GM10248 (cell line): ENCODE results near the gene GMDS.

Source experiments
- CTCF ChIA-PET: fragments of 300-600 bp; sonication (Branson Sonifier 250); formaldehyde crosslinking; extraction: SDS; loops from one replicate; lab custom pipeline; 2021; ENCODE audit warnings: antibody characterized with exemption; lab: Yijun Ruan, JAX
- POLR2A ChIA-PET: fragments of 350-650 bp; sonication (Branson Sonifier 250); formaldehyde crosslinking; extraction: SDS; loops from one replicate; lab custom pipeline; 2020; ENCODE audit warnings: antibody characterized with exemption; lab: Yijun Ruan, JAX
- DNase-seq: peaks from one replicate; pipeline ENCODE4 v3.0.0; 2012; ENCODE audit errors: extremely low spot score
- CTCF ChIP-seq: IDR thresholded peaks from 2 replicates; pipeline ENCODE4 v1.5.1; 2012; ENCODE audit warnings: mild to moderate bottlenecking, low read depth; ENCODE audit errors: extremely low read depth, missing control alignments, control extremely low read depth

The GMDS gene

GRCh38 chr6:1885576-1886011 is 359.8 kb downstream of the GMDS start:
- ChIA-PET POLR2A (no interaction called here), CTCF (no interaction called here)
- no peak for TF ChIP-seq CTCF
- DNase-seq = no peak

- TF ChIP-seq CTCF = no peak
- DNase-seq = no peak
- POLR2A ChIA-PET = no interaction called here
- CTCF ChIA-PET = no interaction called here
Measured at GRCh38 chr6:1884313-1884712, 361.1 kb downstream of the GMDS start.

DNA sequence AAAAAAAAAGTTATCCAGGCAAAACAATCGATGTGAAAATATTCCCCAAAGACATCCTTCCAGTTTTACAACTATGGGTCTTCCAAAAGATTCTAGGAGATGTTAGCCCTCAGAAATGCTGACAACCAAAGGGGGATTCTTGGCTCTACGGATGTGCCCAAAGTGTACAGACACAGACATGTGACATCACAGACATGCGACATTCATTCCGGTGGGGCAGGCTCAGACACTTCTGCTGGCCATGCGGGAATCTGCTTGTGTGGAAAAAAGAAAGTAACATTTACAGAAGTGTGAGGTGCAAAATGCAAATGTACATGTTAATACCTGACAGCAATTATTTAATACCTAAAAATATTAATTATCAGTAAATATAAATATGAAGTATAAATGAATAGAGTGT is 367.1 kb downstream of the GMDS start:
- TF ChIP-seq CTCF = no peak
- ChIA-PET CTCF (no interaction called here), POLR2A (no interaction called here)
- no peak for DNase-seq

GRCh38 chr6:1873781-1874180 is 371.6 kb downstream of the GMDS start:
- ChIA-PET POLR2A (no interaction called here), CTCF (interaction anchor here (1.1 to 1.8 kb wide), 2 partner anchors 15 to 17 kb away, joined by 3 to 4 read pairs; no protein-coding TSS in a partner anchor)
- no peak for DNase-seq
- no peak for TF ChIP-seq CTCF

DNA sequence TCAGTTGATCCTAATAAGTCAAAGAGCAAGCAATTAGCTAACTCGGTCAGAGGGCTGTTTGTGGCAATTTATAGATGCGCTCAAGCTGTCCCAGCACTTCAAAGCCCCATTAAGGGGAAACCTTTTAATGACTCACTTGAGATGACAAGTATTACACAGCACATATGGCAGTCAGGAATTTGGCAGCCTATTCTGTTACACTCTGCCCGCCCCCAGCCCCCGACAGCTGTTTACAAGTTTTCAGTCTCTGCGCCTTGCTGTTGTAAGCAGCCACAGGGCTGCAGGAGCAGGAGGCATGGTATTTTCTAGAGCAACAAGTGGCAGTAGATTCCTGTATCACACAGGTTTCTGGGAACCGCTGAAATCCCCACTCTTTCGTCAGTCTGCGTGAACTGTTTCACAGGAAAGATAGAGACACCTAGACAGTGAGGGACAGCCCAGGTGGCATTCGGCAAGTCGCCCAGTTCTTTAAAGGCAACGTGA is 372.7 kb downstream of the GMDS start:
- CTCF ChIA-PET = interaction anchor here (1.8 kb wide), 1 partner anchor 14 kb away, joined by 4 read pairs; no protein-coding TSS in a partner anchor
- POLR2A ChIA-PET = no interaction called here
- no peak for TF ChIP-seq CTCF
- no peak for DNase-seq

DNA sequence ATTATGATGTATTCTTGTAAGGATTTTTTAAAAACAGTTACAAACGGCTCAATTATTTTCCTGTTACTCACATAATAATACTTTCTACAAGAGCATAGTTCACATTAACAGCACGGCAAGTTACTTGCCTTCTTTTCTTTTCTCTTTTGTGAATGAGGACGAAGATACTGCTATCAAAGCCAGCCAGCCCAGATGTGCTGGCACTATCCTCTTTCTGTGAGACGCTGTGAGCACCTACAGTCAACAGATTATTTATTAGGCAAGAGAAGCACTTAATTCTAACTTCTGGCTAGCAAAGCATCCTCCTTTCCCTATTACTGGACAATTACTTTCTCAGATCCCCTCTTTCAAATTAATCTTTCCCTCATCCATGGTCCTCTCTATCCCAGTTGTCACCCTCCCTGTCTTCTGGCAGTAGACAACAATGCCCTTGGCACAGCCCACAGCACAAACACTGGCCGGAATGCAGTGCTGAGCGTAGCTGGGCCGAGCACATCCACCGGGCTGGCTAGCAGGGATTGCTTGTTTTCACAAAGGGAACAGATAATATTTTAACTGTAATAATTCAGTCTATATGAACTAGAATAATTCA is 373.6 kb downstream of the GMDS start:
- ChIA-PET CTCF (interaction anchor here (1.8 kb wide), 1 partner anchor 13 kb away, joined by 4 read pairs; no protein-coding TSS in a partner anchor), POLR2A (no interaction called here)
- no peak for TF ChIP-seq CTCF
- no peak for DNase-seq
